Breast epithelium (tissue), 3 donors: Measurements from ENCODE around the gene NEK6.

Source experiments
- POLR2A ChIP-seq: fragments of 450-650 bp; IDR thresholded peaks from one replicate; pipeline ENCODE4 v1.6.1; 2016; ENCODE audit warnings: antibody characterized with exemption, mild to moderate bottlenecking, moderate library complexity
- TF ChIP-seq, protein P1 (sequence below), 3 donors: fragments of 450-650 bp; IDR thresholded peaks; one replicate each; pipeline ENCODE4 v1.5.1; 2016 to 2017; ENCODE audit warnings: antibody characterized with exemption in 3 of 3, mild to moderate bottlenecking in 3 of 3, moderate library complexity in 3 of 3

DNA sequence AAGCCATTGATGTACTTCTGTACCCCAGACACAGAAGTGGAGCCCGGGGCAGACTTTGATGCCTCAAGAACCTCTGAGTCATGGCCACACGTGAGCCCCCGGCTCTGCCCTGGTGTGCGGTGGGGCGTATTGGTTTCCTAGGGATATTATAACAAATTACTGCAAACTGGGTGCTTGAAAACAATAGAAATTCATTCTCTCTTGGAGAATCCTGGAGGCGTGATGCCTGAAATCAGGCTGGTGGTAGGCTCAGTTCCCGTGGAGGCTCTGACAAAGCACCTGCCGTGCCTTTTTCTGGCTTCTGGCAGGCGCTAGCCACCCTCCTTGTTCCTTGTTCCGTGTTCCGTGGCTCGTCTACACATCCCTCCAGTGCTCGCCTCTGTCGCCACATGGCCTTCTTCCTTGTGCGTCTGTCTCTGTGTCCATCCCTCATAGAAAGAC, 24.2 kb downstream of the NEK6 start:
- TF ChIP-seq, protein P1, sequence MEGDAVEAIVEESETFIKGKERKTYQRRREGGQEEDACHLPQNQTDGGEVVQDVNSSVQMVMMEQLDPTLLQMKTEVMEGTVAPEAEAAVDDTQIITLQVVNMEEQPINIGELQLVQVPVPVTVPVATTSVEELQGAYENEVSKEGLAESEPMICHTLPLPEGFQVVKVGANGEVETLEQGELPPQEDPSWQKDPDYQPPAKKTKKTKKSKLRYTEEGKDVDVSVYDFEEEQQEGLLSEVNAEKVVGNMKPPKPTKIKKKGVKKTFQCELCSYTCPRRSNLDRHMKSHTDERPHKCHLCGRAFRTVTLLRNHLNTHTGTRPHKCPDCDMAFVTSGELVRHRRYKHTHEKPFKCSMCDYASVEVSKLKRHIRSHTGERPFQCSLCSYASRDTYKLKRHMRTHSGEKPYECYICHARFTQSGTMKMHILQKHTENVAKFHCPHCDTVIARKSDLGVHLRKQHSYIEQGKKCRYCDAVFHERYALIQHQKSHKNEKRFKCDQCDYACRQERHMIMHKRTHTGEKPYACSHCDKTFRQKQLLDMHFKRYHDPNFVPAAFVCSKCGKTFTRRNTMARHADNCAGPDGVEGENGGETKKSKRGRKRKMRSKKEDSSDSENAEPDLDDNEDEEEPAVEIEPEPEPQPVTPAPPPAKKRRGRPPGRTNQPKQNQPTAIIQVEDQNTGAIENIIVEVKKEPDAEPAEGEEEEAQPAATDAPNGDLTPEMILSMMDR (IDR thresholded peaks at IDR 0.05) = no peak
- TF ChIP-seq POLR2A = no peak
